Measurements from ENCODE around the gene STUM. TPM values are rescaled to one million over a fixed set of nuclear protein-coding genes. Genes with fewer than 3 reads are reported as not detected.

STUM gene
- total RNA-seq, 1 donor from 2014 or later: 3.0 TPM

DNA sequence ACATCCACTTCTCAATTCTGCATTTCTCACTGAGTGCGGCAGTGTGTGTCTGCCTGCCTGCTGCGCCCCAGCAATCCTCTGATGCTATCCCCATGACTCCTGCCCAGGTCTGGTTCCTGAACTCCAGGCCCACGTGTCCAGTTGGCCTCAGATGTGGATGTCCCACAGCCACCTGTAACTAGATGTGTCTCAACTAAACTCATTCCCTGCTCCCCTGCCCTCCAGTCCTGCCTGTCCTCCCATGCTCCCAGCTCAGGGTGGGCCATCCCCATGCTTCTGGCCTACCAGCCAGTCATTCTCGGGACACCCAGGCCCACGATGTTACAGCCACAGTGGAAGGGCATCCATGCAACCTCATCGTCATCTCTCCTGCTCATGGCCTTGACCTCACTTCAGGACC lies 76.8 kb downstream of the STUM start:
- Histone ChIP-seq H3K27me3 (no peaks in the 10 kb centered on the region), H3K9me3 (peaks cover 0 to 9% of the 10 kb centered on the region in 2 donors), H3K27ac (no peak overlapping the region), H3K4me3 (no peak overlapping the region), H3K4me1 (peaks cover 0 to 4% of the 10 kb centered on the region in 2 donors), H3K36me3 (no peaks in the 10 kb centered on the region)
- intact Hi-C loops (cut with DNase I): no loop called here
- TF ChIP-seq, protein P1, sequence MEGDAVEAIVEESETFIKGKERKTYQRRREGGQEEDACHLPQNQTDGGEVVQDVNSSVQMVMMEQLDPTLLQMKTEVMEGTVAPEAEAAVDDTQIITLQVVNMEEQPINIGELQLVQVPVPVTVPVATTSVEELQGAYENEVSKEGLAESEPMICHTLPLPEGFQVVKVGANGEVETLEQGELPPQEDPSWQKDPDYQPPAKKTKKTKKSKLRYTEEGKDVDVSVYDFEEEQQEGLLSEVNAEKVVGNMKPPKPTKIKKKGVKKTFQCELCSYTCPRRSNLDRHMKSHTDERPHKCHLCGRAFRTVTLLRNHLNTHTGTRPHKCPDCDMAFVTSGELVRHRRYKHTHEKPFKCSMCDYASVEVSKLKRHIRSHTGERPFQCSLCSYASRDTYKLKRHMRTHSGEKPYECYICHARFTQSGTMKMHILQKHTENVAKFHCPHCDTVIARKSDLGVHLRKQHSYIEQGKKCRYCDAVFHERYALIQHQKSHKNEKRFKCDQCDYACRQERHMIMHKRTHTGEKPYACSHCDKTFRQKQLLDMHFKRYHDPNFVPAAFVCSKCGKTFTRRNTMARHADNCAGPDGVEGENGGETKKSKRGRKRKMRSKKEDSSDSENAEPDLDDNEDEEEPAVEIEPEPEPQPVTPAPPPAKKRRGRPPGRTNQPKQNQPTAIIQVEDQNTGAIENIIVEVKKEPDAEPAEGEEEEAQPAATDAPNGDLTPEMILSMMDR (IDR thresholded peaks at IDR 0.05): no peak
- DNase-seq (ENCODE audit: low spot score in 2 of 2): peak in 1 of 2 donors; percentile 28

DNA sequence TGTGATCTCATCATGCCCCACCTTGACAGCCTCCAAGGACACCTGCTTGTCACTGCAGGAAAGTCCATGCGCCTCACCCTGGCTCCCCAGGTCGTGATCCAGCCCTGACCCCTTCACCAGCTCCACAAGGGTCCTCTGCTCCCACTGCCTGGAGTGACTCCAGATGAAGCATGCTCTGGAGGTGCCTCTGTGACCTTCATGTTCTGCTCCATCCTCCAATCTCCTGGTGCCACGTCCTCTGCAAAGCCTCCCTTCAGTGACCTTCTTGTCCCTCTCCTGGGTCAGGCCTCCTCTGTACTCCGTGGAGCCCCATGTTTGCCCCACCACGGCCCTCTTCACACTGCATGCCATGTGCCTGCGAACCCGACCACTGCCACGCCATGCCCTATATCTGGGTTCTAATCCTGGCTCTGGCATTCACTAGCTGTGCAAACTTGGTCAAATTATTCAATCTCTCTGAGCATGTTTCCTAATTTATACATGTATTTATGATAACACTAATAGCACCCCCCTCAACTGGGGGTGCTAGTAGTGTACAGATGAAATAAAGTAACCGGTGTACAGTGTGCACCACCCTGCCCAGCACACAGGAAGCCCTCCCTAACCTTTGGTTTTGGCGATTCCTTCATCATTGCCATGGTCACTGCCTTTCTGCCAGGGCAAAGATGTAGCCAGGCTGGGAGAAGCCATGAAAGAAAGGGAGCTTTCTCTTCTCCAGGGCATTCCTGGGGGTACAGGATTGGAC lies 77.4 kb downstream of the STUM start:
- peaks cover 0 to 4% of the 10 kb centered on the region in 2 donors for H3K4me1 ChIP-seq
- H3K27me3 ChIP-seq: no peaks in the 10 kb centered on the region
- peaks cover 0 to 9% of the 10 kb centered on the region in 2 donors for H3K9me3 ChIP-seq
- intact Hi-C loops (cut with DNase I): loop anchor here (2.0 kb wide), 1 partner anchor 113 kb away; the partner anchor contains the start of gene ITPKB
- peak overlapping the region in 1 of 2 donors; percentile 52 for H3K27ac ChIP-seq
- H3K4me3 ChIP-seq: peak overlapping the region in 1 of 2 donors; percentile 9
- no peaks in the 10 kb centered on the region for H3K36me3 ChIP-seq
- peak; percentile 3 to 55 for DNase-seq (ENCODE audit: low spot score in 2 of 2)
- TF ChIP-seq, protein P1 (IDR thresholded peaks at IDR 0.05): no peak

DNA sequence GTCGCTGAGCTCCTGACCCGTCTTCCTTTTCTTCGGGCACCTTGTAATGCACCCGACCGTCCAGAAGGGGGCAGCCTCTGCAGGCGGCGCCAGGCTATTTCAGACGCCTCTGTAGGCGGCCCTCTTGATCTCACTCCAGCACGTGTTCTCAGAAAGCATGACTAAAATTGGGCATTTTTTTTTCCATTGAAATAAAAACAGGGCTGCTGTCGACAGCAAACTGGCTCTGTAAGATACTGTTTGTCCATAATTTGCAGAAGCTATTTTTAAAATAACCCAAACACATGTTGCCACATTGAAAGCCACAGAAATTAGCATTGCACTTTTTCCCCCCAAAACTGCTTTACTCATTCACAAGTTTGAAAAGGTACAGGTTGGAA lies 78.0 kb downstream of the STUM start:
- Histone ChIP-seq H3K4me3 (peak overlapping the region in 1 of 2 donors; percentile 9), H3K36me3 (no peaks in the 10 kb centered on the region), H3K27ac (peak overlapping the region in 1 of 2 donors; percentile 52), H3K27me3 (no peaks in the 10 kb centered on the region), H3K9me3 (peaks cover 0 to 9% of the 10 kb centered on the region in 2 donors), H3K4me1 (peaks cover 0 to 4% of the 10 kb centered on the region in 2 donors)
- TF ChIP-seq, protein P1 (IDR thresholded peaks at IDR 0.05): peak; percentile 91 to 97 (median 96)
- DNase-seq (ENCODE audit: low spot score in 2 of 2): peak; percentile 30 to 87
- intact Hi-C loops (cut with DNase I): loop anchor here (2.0 kb wide), 1 partner anchor 112 kb away; the partner anchor contains the start of gene ITPKB

DNA sequence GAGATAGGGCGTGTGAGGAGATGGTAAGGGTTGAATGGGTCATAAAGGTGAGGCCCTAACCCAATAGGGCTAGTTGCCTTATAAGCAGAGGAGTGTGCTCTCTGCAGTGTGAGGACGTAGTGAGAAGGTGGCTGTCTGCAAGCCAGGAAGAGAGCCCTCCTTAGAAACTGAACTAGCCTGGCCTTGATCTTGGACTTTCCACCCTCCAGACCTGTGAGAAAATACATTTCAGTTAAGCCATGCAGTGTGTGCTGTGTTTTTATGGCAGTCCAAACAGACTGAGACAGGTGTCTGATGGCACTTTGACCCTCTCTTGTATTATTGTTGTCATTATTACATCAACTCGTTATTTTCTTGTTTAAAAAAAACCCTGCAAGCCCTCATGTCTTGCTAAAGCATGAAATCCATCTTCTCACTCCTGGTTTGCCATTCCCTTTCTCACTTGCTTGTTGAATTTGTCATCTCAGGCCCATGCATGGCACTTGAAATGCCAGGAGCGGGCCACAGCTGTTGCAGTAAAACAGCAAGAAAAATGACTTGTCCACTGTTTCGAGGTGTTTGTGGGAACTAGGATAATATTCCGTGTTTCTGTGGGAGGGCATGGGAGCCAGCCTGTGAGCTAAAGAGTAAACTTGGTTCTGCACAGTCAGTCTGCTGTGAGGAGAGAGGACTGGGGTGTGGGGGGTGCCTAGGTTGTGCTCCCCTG lies 78.6 kb downstream of the STUM start:
- no peaks in the 10 kb centered on the region for H3K36me3 ChIP-seq
- DNase-seq (ENCODE audit: low spot score in 2 of 2): peak in 1 of 2 donors; percentile 21
- peaks cover 0 to 3% of the 10 kb centered on the region in 2 donors for H3K9me3 ChIP-seq
- peak overlapping the region in 1 of 2 donors; percentile 19 for H3K27ac ChIP-seq
- no peak overlapping the region for H3K4me3 ChIP-seq
- no peaks in the 10 kb centered on the region for H3K27me3 ChIP-seq
- H3K4me1 ChIP-seq: peaks cover 0 to 4% of the 10 kb centered on the region in 2 donors
- intact Hi-C loops (cut with DNase I): loop anchor here (2.0 kb wide), 1 partner anchor 112 kb away; the partner anchor contains the start of gene ITPKB
- TF ChIP-seq, protein P1 (IDR thresholded peaks at IDR 0.05): no peak

DNA sequence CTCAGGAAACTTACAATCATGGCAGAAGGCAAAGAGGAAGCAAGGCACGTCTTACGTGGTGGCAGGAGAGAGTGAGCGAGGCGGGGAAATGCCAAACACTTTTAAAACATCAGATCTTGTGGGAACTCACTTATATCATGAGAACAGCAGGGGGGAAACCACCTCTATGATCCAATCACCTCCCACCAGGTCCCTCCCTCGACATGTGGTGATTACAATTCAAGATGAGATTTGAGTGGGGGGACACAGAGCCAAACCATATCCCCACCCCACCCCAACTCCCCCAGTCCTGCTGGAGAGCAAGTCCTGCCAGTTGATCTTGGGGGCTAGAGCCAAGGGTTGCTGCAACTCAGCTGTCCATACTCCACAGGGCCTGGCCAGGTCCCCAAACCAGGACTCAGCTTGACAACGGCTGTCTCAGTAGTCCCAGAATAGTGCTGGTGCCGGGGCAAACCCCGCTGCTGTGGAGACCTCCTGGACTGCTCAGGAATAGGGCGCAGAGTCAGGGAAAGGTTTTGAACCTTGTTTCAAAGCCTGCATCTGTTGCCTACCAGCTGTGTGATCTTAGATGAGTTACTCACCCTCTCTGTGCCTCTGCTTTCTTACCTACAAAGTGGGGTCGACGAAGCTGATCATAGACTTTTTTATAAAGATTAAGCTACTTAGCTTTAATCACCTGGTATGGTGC lies 79.5 kb downstream of the STUM start:
- H3K27me3 ChIP-seq: no peaks in the 10 kb centered on the region
- intact Hi-C loops (cut with DNase I): loop anchor here (2.0 kb wide), 1 partner anchor 111 kb away; the partner anchor contains the start of gene ITPKB
- H3K9me3 ChIP-seq: no peaks in the 10 kb centered on the region
- H3K4me1 ChIP-seq: peaks cover 0 to 4% of the 10 kb centered on the region in 2 donors
- H3K27ac ChIP-seq: peak overlapping the region in 1 of 2 donors; percentile 19
- peak; percentile 6 to 46 for DNase-seq (ENCODE audit: low spot score in 2 of 2)
- TF ChIP-seq, protein P1 (IDR thresholded peaks at IDR 0.05): no peak
- no peak overlapping the region for H3K4me3 ChIP-seq
- no peaks in the 10 kb centered on the region for H3K36me3 ChIP-seq
